HEK293T (cell line): Measurements from ENCODE around the gene NRP2.

Source experiments
- CTCF ChIA-PET: fragments of 350-600 bp; formaldehyde crosslinking; extraction: SDS; loops from one replicate; lab custom pipeline; 2021; ENCODE audit warnings: antibody characterized with exemption, inconsistent platforms; lab: Yijun Ruan, JAX
- POLR2A ChIA-PET: fragments of 350-600 bp; formaldehyde crosslinking; extraction: SDS; loops from one replicate; lab custom pipeline; 2020; ENCODE audit warnings: antibody characterized with exemption, inconsistent platforms; lab: Yijun Ruan, JAX
- DNase-seq: peaks from one replicate; pipeline ENCODE4 v3.0.0; 2012; ENCODE audit warnings: mixed read lengths; ENCODE audit errors: extremely low spot score
- ARNT ChIP-seq: fragments of 450-650 bp; IDR thresholded peaks from 2 replicates; pipeline ENCODE4 v1.6.1; 2017; ENCODE audit warnings: mild to moderate bottlenecking
- BHLHE40 ChIP-seq: fragments of 450-650 bp; IDR thresholded peaks from 2 replicates; pipeline ENCODE4 v1.6.1; 2016; ENCODE audit warnings: mild to moderate bottlenecking, moderate library complexity, borderline replicate concordance
- CTBP1 ChIP-seq: fragments of 450-650 bp; IDR thresholded peaks from 2 replicates; pipeline ENCODE4 v1.6.1; 2016; ENCODE audit warnings: borderline replicate concordance
- ELF4 ChIP-seq: fragments of 450-650 bp; IDR thresholded peaks from 2 replicates; pipeline ENCODE4 v1.6.1; 2017; ENCODE audit warnings: antibody characterized with exemption
- FOXA1 ChIP-seq: fragments of 450-650 bp; IDR thresholded peaks from 2 replicates; pipeline ENCODE4 v1.6.1; 2016; ENCODE audit warnings: mild to moderate bottlenecking
- FOXK2 ChIP-seq: fragments of 450-650 bp; IDR thresholded peaks from 2 replicates; pipeline ENCODE4 v1.6.1; 2016; ENCODE audit warnings: mild to moderate bottlenecking
- FOXM1 ChIP-seq: fragments of 450-650 bp; IDR thresholded peaks from 2 replicates; pipeline ENCODE4 v1.6.1; 2017; ENCODE audit warnings: mild to moderate bottlenecking, borderline replicate concordance
- HDGF ChIP-seq: fragments of 450-650 bp; IDR thresholded peaks from 2 replicates; pipeline ENCODE4 v1.6.1; 2017; ENCODE audit warnings: antibody characterized with exemption, borderline replicate concordance
- L3MBTL2 ChIP-seq: fragments of 450-650 bp; conservative IDR thresholded peaks from 2 replicates; pipeline ENCODE4 v1.6.1; 2016; ENCODE audit warnings: mild to moderate bottlenecking
- LEF1 ChIP-seq: fragments of 450-650 bp; IDR thresholded peaks from 2 replicates; pipeline ENCODE4 v1.6.1; 2017; ENCODE audit warnings: mild to moderate bottlenecking, borderline replicate concordance
- NFRKB ChIP-seq: fragments of 450-650 bp; IDR thresholded peaks from 2 replicates; pipeline ENCODE4 v1.6.1; 2016; ENCODE audit warnings: mild to moderate bottlenecking, moderate library complexity
- SP1 ChIP-seq: fragments of 450-650 bp; IDR thresholded peaks from 2 replicates; pipeline ENCODE4 v1.6.1; 2017
- SUZ12 ChIP-seq: fragments of 450-650 bp; IDR thresholded peaks from 2 replicates; pipeline ENCODE4 v1.6.1; 2016; ENCODE audit warnings: mild to moderate bottlenecking
- TARDBP ChIP-seq: fragments of 450-650 bp; IDR thresholded peaks from 2 replicates; pipeline ENCODE4 v1.6.1; 2016
- ZNF384 ChIP-seq: fragments of 450-650 bp; IDR thresholded peaks from 2 replicates; pipeline ENCODE4 v1.6.1; 2016
- TF ChIP-seq, protein P1 (sequence below): fragments of 450-650 bp; IDR thresholded peaks from 2 replicates; pipeline ENCODE4 v1.6.1; 2016

NRP2 gene

GRCh38 chr2:205686056-205686782, 3.9 kb downstream of the NRP2 start:
- ChIA-PET CTCF (no interaction called here), POLR2A (no interaction called here)
- no peak for DNase-seq
- TF ChIP-seq NFRKB (no peak), CTBP1 (no peak), SUZ12 (no peak), ARNT (no peak), L3MBTL2 (no peak), FOXA1 (no peak), FOXM1 (no peak), SP1 (no peak), HDGF (no peak), TARDBP (no peak), ELF4 (no peak), LEF1 (no peak), ZNF384 (no peak), FOXK2 (no peak), BHLHE40 (no peak)
- TF ChIP-seq, protein P1, sequence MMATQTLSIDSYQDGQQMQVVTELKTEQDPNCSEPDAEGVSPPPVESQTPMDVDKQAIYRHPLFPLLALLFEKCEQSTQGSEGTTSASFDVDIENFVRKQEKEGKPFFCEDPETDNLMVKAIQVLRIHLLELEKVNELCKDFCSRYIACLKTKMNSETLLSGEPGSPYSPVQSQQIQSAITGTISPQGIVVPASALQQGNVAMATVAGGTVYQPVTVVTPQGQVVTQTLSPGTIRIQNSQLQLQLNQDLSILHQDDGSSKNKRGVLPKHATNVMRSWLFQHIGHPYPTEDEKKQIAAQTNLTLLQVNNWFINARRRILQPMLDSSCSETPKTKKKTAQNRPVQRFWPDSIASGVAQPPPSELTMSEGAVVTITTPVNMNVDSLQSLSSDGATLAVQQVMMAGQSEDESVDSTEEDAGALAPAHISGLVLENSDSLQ = no peak

DNA sequence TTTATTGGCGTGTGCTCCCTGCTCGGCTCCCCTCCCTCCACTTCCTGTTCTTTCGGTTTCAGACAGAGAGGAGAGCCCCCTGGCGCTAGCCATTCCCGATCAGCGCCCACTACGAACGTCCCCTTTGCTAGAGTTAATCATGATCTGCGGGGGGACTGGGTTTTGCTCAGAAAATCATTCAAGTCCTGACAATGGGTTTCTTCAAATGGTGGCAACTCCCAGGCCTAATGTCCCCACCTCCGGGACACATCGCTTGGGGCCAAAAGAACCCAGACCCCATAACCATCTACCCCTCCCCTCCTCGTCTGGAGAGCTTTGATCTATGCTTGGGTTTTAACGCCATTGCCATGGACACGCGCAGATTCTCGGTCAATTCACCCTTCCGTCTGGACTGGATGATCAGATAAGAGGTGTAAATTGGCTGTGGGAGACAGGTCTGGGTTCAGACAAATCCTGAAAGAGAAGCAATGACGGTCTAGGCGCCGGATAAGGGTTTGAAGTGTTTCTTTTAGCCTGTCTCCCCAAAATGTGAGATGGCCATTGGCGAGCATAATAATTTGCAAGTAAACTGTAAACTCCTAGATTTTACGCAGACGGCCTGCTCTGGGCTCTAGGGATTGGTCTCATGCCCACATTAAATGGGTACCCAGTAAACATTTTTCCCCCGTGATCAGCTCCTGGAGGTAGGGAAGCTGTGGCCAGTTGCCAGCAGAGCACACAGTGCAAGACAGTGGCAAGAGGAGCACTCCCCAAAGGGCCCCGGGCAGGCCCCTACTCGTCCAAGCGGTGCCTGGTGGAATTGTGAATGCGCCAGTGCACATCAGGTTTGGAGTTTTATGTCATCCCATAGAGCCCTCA, 4.7 kb downstream of the NRP2 start:
- POLR2A ChIA-PET = no interaction called here
- TF ChIP-seq ARNT (no peak), FOXA1 (no peak), HDGF (no peak), L3MBTL2 (no peak), CTBP1 (no peak), SUZ12 (no peak), NFRKB (no peak), LEF1 (no peak), FOXK2 (no peak), ZNF384 (no peak), ELF4 (no peak), BHLHE40 (no peak), TARDBP (no peak), FOXM1 (no peak), SP1 (no peak)
- TF ChIP-seq, protein P1 = no peak
- no peak for DNase-seq
- CTCF ChIA-PET = interaction anchor here (0.5 kb wide), 1 partner anchor 11 kb away, joined by 4 read pairs; no protein-coding TSS in a partner anchor

DNA sequence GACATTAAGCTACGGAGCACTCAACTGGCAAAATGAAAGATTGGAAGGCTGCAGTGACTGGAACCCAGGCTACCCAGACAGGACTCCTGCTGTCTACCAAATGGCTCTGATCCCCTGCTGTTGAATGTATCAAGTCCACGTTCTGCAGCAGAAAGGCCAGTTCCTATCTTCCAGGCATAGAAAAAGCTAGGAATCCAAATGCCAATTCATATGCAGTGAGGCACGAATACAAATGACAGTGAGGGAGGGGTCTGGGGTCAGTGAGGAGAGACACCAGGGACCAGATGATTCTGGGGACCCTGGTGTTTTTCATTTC, 5.3 kb downstream of the NRP2 start:
- TF ChIP-seq FOXA1 = no peak
- no peak for TF ChIP-seq SUZ12
- no peak for TF ChIP-seq FOXM1
- no peak for TF ChIP-seq ELF4
- TF ChIP-seq SP1 = no peak
- TF ChIP-seq ARNT = no peak
- no peak for TF ChIP-seq NFRKB
- TF ChIP-seq L3MBTL2 = no peak
- no peak for TF ChIP-seq ZNF384
- no peak for TF ChIP-seq CTBP1
- no peak for TF ChIP-seq HDGF
- TF ChIP-seq, protein P1 = no peak
- TF ChIP-seq TARDBP = no peak
- TF ChIP-seq LEF1 = no peak
- TF ChIP-seq BHLHE40 = no peak
- TF ChIP-seq FOXK2 = no peak
- no peak for DNase-seq
- POLR2A ChIA-PET = no interaction called here
- CTCF ChIA-PET = interaction anchor here (0.5 kb wide), 1 partner anchor 11 kb away, joined by 4 read pairs; no protein-coding TSS in a partner anchor

DNA sequence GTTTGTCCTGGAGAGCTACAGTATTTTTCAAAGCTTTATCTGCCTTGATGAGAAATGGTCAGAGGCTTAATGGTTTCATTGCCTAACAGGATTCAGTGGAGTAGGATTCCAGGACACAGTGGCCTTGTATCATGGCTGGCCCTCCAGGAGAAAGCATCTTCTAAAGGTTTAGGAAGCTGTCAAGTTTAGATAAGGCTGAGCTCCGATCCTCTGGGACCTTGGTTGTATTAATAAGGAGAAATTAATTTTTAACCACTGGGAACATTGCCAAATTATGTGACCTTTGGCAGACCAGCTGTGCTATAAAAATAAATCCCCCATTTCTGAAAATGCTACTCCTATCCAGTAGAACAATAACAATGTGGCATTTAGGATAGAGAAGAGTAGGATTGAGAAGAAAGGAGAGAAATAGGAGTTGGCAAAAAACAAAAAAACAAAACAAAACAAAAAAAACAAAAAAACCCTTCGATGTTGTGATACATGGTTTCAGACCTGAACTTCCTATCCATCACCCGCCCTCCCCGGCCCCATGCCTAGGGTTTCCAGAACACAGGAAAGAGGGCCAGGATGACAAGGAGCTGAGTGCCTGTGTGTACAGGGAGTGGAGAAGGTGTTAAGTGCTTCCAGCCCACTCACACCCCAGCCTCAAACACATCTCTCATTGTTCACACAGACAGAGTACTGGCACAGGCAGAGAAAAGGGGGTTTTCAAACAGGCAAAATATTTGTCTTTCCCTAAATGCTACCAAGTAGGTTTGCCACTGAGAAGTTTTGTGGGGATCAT, 6.3 kb downstream of the NRP2 start:
- DNase-seq = no peak
- ChIA-PET POLR2A (no interaction called here), CTCF (no interaction called here)
- TF ChIP-seq HDGF (no peak), ZNF384 (no peak), SUZ12 (no peak), SP1 (no peak), NFRKB (no peak), ARNT (no peak), FOXM1 (no peak), FOXA1 (no peak)
- TF ChIP-seq, protein P1 = no peak
